ENCODE measurements around the gene GPR160. TPM values are rescaled to one million over a fixed set of nuclear protein-coding genes. Genes with fewer than 3 reads are reported as not detected.

Gene GPR160
- total RNA-seq, 1 donor: not detected

GRCh38 chr3:170023165-170023564 is 14.6 kb upstream of the GPR160 start:
- no peaks in the 10 kb centered on the region for H3K79me2 ChIP-seq (ENCODE audit: insufficient read depth, low read length)
- H3K27ac ChIP-seq (ENCODE audit: low read depth, low read length): no peak overlapping the region
- no peak for DNase-seq (ENCODE audit: insufficient read length, low spot score, missing footprints)
- H3K4me1 ChIP-seq (ENCODE audit: insufficient read depth, low read length): no peaks in the 10 kb centered on the region
- H3K9me3 ChIP-seq (ENCODE audit: low read depth, low read length): no peaks in the 10 kb centered on the region
- H3K36me3 ChIP-seq (ENCODE audit: insufficient read depth, low read length): no peaks in the 10 kb centered on the region
- no peaks in the 10 kb centered on the region for H4K20me1 ChIP-seq (ENCODE audit: insufficient read depth, low read length)
- peaks cover 9% of the 10 kb centered on the region for H3K27me3 ChIP-seq (ENCODE audit: insufficient read depth, low read length)
- H2AFZ ChIP-seq (ENCODE audit: low read length): no peak overlapping the region
- H3K4me3 ChIP-seq (ENCODE audit: insufficient read depth, low read length): no peak overlapping the region
- no peak for TF ChIP-seq CTCF (IDR thresholded peaks at IDR 0.05; ENCODE audit: extremely low read depth, low read depth, low read length)
- no peak overlapping the region for H3K4me2 ChIP-seq (ENCODE audit: insufficient read depth, low read length)

DNA sequence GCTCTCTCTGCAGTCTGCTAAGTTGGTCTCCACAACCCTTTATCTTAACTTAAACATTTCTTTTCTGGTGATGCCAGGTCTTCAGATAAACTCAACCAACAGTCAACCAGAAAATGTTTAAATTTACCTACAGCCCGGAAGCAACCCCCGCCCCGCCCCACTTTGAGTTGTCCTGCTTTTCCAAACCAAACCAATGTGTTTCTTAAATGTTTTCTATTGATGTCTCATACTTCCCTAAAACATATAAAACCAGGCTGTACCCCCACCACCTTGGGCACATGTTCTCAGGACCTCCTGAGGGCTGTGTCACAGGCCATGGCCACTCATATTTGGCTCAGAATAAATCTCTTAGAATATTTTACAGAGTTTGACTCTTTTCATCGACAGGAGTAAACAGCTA is 13.2 kb upstream of the GPR160 start:
- Histone ChIP-seq H3K4me1 (ENCODE audit: insufficient read depth, low read length) (no peaks in the 10 kb centered on the region), H3K27ac (ENCODE audit: low read depth, low read length) (no peak overlapping the region), H3K9me3 (ENCODE audit: low read depth, low read length) (no peaks in the 10 kb centered on the region), H3K36me3 (ENCODE audit: insufficient read depth, low read length) (no peaks in the 10 kb centered on the region), H3K4me3 (ENCODE audit: insufficient read depth, low read length) (no peak overlapping the region), H3K27me3 (ENCODE audit: insufficient read depth, low read length) (peaks cover 5% of the 10 kb centered on the region), H4K20me1 (ENCODE audit: insufficient read depth, low read length) (no peaks in the 10 kb centered on the region), H2AFZ (ENCODE audit: low read length) (no peak overlapping the region), H3K4me2 (ENCODE audit: insufficient read depth, low read length) (no peak overlapping the region), H3K79me2 (ENCODE audit: insufficient read depth, low read length) (no peaks in the 10 kb centered on the region)
- TF ChIP-seq CTCF (IDR thresholded peaks at IDR 0.05; ENCODE audit: extremely low read depth, low read depth, low read length): no peak
- no peak for DNase-seq (ENCODE audit: insufficient read length, low spot score, missing footprints)

GRCh38 chr3:170027233-170028102 is 10.3 kb upstream of the GPR160 start:
- Histone ChIP-seq H4K20me1 (ENCODE audit: insufficient read depth, low read length) (no peaks in the 10 kb centered on the region), H3K36me3 (ENCODE audit: insufficient read depth, low read length) (no peaks in the 10 kb centered on the region), H3K4me1 (ENCODE audit: insufficient read depth, low read length) (no peaks in the 10 kb centered on the region), H3K27me3 (ENCODE audit: insufficient read depth, low read length) (peaks cover 5% of the 10 kb centered on the region), H3K9me3 (ENCODE audit: low read depth, low read length) (no peaks in the 10 kb centered on the region), H3K79me2 (ENCODE audit: insufficient read depth, low read length) (no peaks in the 10 kb centered on the region), H2AFZ (ENCODE audit: low read length) (no peak overlapping the region), H3K4me2 (ENCODE audit: insufficient read depth, low read length) (no peak overlapping the region), H3K4me3 (ENCODE audit: insufficient read depth, low read length) (no peak overlapping the region), H3K27ac (ENCODE audit: low read depth, low read length) (no peak overlapping the region)
- TF ChIP-seq CTCF (IDR thresholded peaks at IDR 0.05; ENCODE audit: extremely low read depth, low read depth, low read length): no peak
- no peak for DNase-seq (ENCODE audit: insufficient read length, low spot score, missing footprints)

DNA sequence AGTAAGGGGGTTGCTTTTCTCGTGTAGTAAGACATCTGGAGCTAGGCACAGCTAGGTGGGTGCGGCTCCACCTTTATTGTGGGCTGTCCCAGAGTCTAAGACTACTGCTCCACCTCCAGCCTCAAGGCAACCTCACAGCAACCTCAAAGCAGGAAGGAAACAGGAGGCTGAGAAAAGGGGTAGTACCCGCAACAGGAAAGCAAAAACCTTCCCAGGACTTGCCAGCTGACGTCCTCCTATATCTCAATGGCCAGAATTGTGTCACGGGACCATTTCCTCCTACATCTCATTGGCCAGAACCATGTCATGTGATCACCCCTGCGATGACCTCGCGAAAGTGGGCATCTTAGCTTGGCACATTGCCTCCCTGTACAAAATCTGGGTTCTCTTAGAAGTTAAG is 4.3 kb upstream of the GPR160 start:
- Histone ChIP-seq H3K4me3 (ENCODE audit: insufficient read depth, low read length) (no peak overlapping the region), H3K27ac (ENCODE audit: low read depth, low read length) (no peak overlapping the region), H4K20me1 (ENCODE audit: insufficient read depth, low read length) (no peaks in the 10 kb centered on the region), H3K4me1 (ENCODE audit: insufficient read depth, low read length) (peaks cover 4% of the 10 kb centered on the region), H3K4me2 (ENCODE audit: insufficient read depth, low read length) (no peak overlapping the region), H3K79me2 (ENCODE audit: insufficient read depth, low read length) (no peaks in the 10 kb centered on the region), H3K36me3 (ENCODE audit: insufficient read depth, low read length) (no peaks in the 10 kb centered on the region), H3K9me3 (ENCODE audit: low read depth, low read length) (no peaks in the 10 kb centered on the region), H2AFZ (ENCODE audit: low read length) (no peak overlapping the region), H3K27me3 (ENCODE audit: insufficient read depth, low read length) (peaks cover 15% of the 10 kb centered on the region)
- no peak for DNase-seq (ENCODE audit: insufficient read length, low spot score, missing footprints)
- no peak for TF ChIP-seq CTCF (IDR thresholded peaks at IDR 0.05; ENCODE audit: extremely low read depth, low read depth, low read length)
